GM13976 (cell line): ENCODE results near the gene TMEM245.

Source experiments
- DNase-seq: peaks from one replicate; pipeline ENCODE4 v3.0.0; 2012; ENCODE audit warnings: low spot score
- in situ Hi-C: fragments of 300-500 bp; cut with MboI; formaldehyde crosslinking; loops from one replicate; pipeline ENCODE4 v1.12.0; 2022; ENCODE audit warnings: low sequenced_read_pairs, mixed read lengths, inconsistent platforms; ENCODE audit not compliant: unreplicated experiment
- TF ChIP-seq, protein P1 (sequence below): IDR thresholded peaks from 2 replicates; pipeline ENCODE4 v1.5.1; 2012; ENCODE audit warnings: borderline replicate concordance, mild to moderate bottlenecking; ENCODE audit not compliant: insufficient read depth; ENCODE audit errors: extremely low read depth, missing control alignments, control extremely low read depth

TMEM245 gene

DNA sequence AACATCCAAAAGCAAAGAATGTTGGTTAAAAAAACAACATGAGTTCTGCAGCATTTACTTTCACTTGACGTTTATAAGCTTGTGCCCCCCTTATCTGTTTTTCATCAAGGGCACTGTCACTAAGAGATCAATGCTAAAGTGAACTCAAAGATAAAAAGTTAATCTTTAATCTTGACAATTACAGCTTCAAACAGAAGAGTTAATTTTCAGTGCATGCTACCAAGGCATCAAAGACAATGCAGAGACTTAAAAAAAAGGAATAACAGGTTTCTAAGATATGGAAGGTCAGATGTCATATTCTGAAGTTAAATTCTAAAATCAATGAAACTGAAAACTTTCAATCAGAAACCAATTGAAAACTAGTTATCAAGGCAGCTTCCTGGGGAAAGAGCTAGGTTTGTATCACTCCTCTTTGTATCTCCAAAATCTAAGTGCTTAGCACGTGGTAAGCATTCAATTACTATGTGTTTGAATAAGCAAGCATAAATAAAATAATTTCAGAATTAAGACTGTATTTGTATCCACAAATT is 37.6 kb downstream of the TMEM245 start:
- DNase-seq: no peak
- TF ChIP-seq, protein P1, sequence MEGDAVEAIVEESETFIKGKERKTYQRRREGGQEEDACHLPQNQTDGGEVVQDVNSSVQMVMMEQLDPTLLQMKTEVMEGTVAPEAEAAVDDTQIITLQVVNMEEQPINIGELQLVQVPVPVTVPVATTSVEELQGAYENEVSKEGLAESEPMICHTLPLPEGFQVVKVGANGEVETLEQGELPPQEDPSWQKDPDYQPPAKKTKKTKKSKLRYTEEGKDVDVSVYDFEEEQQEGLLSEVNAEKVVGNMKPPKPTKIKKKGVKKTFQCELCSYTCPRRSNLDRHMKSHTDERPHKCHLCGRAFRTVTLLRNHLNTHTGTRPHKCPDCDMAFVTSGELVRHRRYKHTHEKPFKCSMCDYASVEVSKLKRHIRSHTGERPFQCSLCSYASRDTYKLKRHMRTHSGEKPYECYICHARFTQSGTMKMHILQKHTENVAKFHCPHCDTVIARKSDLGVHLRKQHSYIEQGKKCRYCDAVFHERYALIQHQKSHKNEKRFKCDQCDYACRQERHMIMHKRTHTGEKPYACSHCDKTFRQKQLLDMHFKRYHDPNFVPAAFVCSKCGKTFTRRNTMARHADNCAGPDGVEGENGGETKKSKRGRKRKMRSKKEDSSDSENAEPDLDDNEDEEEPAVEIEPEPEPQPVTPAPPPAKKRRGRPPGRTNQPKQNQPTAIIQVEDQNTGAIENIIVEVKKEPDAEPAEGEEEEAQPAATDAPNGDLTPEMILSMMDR: no peak
- in situ Hi-C loops: no loop called here

DNA sequence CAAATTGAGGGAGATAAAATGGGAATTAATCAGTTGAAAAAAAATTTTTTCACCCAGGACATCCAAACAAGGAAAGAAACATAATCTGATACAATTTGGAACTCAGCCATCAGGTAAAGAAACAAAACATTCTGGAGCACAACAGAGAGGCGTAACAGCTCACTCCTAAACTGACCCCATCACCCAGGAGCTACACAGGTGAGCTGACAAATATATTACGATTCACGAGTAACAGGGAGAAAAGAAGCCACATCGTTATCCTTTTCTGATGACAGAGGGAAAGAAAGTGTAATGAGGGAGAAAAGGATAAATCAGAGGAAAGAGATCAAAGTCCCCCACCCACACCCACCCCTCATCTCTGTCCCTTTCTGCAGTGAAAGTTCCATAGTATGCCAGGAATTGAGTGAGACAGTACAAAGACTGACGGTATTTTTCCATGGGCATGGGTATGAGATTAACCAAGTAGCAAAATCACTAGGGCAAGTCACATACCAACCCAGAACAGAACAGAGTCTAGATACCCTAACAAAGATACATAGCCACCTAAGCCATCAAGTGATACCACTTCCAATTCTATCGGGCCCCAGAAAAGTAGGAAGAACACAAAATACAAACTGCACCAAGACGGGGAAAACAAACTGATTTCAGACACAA is 45.4 kb downstream of the TMEM245 start:
- in situ Hi-C loops: no loop called here
- TF ChIP-seq, protein P1: no peak
- no peak for DNase-seq

DNA sequence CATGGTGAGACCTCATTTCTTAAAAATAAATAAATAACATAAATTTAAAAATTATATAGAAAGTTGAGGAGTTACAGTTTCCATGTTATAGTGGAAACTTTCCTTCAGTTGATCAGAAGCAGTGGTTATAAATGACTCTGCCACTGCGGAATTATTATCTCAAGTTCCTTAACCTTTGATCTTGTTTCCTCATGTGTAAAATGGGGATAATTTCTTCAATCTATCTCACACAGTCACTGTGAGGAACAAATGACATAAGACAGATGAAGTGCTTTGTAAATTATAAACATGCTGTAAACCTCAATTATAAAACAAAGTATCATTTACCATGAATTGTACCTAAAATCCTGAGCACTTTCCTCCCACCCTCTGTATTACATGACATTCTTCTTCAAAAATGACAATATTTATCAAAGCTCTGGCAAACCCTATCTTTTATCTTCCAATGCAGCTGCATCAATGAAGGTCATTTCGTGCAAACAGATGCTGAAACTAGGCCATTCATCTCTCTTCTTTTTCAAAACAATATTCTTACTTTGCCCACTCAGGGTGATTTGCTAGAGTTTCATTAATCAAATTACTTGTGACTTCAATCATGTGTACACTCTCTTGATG is 46.8 kb downstream of the TMEM245 start:
- TF ChIP-seq, protein P1: no peak
- in situ Hi-C loops: no loop called here

DNA sequence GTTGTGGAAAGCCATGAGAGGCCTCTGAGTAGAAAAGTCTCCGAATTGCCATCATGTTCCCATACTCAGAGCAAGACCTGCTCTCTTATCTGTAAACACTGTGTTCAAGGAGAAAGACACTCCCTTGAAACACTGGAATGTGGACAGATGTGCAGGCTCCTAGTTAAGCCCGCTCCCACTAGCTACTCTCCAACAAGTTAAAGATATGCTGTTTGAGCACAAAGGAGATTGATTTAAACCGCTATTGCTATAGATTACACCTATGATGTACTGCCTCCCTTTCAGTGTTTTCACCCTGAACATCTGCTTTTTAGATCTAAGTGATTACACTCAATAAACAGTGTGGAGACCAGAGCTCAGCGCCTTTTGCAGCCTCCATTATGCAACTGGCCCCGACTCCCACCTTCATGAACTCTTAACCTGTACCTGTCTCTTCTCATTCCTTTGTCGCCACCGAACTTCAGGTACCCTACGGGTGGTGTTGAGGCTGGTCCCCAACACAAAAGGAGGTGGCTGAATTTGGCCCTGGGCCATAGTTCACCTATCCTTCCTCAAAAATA is 47.5 kb downstream of the TMEM245 start:
- TF ChIP-seq, protein P1: no peak
- in situ Hi-C loops: no loop called here
- no peak for DNase-seq

More for the DNA sequence above, 46.8 kb downstream of the TMEM245 start:
- no peak for DNase-seq

DNA sequence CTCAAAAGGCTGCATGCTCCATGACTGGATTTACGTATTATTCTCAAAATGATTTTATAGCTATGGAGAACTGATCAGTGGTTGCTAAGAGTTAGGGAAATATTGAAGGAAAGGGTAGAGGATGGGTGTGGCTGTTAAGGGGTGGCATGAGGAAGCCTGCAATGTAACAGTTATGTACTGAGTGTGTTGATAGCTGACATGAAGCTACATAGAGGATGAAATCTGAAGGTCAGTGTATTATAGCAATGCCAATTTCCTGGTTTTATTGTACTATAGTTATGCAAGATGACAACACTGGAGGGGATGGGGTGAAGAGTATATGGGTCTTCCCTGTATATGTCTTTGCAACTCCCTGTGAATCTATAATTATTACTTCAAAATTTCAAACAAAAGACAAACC is 51.0 kb downstream of the TMEM245 start:
- DNase-seq: no peak
- in situ Hi-C loops: no loop called here
- TF ChIP-seq, protein P1: no peak

DNA sequence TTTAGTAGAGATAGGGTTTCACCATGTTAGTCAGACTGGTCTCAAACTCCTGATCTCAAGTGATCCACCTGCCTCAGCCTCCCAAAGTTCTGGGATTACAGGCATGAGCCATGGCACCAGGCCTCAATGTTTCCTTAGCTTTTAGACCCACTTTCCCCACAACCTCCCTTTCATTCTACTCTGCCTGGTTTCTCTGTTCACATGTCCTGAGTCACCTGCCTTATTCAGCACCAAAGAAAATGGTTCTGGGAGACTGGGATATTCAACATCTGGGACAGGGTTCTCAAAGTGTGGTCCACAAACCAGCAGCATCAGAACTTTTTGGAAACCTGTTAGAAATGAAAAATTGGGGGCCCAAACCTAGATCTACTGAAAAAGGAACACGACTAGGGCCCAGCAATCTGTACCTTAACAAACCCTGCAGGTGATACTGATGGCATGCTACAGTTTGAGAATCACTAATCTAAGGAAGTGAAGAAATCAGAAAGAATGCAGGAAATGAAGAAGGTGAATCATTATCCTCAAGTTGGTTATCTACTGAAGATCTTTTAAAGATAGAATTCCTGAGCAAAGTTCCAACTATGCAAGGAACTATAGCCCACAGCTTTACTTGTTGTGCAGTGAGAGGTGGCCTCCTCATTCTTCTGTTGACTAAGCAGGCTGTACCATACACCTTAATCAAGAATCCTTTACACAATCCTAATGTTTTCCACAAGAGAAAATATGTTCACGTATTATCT is 54.6 kb downstream of the TMEM245 start:
- in situ Hi-C loops: no loop called here
- TF ChIP-seq, protein P1: no peak
- no peak for DNase-seq
